Sigmoid colon (tissue), 7 donors: ENCODE data around the gene PPA2. TPM values are rescaled to one million over a fixed set of nuclear protein-coding genes. Genes with fewer than 3 reads are reported as not detected.

Source experiments
- DNase-seq: peaks from one replicate; pipeline ENCODE4 v3.0.0-alpha.2; 2019
- H3K27ac ChIP-seq, 4 donors: fragments of 200-600 bp; sonication (generic); one replicate each; pipeline ENCODE4 v1.5.1; 2016 to 2019; ENCODE audit warnings: mild to moderate bottlenecking in 1 of 4
- H3K27me3 ChIP-seq, 3 donors: fragments of 200-600 bp; sonication (generic); one replicate each; pipeline ENCODE4 v1.5.1; 2019; ENCODE audit warnings: mild to moderate bottlenecking in 1 of 3
- H3K36me3 ChIP-seq, 4 donors: fragments of 200-600 bp; sonication (generic); one replicate each; pipeline ENCODE4 v1.5.1; 2016 to 2019
- H3K4me1 ChIP-seq, 4 donors: fragments of 200-600 bp; sonication (generic); one replicate each; pipeline ENCODE4 v1.5.1; 2017 to 2019
- H3K4me3 ChIP-seq, 4 donors: fragments of 200-600 bp; sonication (generic); one replicate each; pipeline ENCODE4 v1.5.1; 2017 to 2019; ENCODE audit warnings: mild to moderate bottlenecking in 2 of 4, moderate library complexity in 1 of 4
- H3K9me3 ChIP-seq, 4 donors: fragments of 200-600 bp in 3 of 4; sonication (generic) in 3 of 4; one replicate each; pipeline versions ENCODE4 v1.5.1 to v1.6.1; 2013 to 2019
- CTCF ChIP-seq, 4 experiments: fragments of 450-650 bp in 3 of 4; fragments of 200-600 bp in 1 of 4; IDR thresholded peaks; one replicate each; pipeline ENCODE4 v1.5.1; 2016 to 2019; ENCODE audit warnings: antibody characterized with exemption in 4 of 4, mild to moderate bottlenecking in 3 of 4, moderate library complexity in 2 of 4
- EP300 ChIP-seq, 4 donors: sonication (generic); formaldehyde crosslinking; IDR thresholded peaks; one replicate each; pipeline ENCODE4 v1.6.1; 2017; ENCODE audit warnings: antibody characterized with exemption in 4 of 4
- POLR2A ChIP-seq, 2 donors: fragments of 450-650 bp; IDR thresholded peaks; one replicate each; pipeline ENCODE4 v1.6.1; 2016; ENCODE audit warnings: antibody characterized with exemption in 2 of 2, mild to moderate bottlenecking in 2 of 2, moderate library complexity in 2 of 2
- POLR2AphosphoS5 ChIP-seq, 4 donors: sonication (generic); formaldehyde crosslinking; IDR thresholded peaks; one replicate each; pipeline ENCODE4 v1.6.1; 2017; ENCODE audit warnings: antibody characterized with exemption in 4 of 4
- WGBS, 2 donors: extraction: QIAGEN DNeasy Blood & Tissue Kit; methylation state at CpG; one replicate each; pipeline ENCODE4 v1.1.7; 2013; 5-methylcytosine and 5-hydroxymethylcytosine counted together
- intact Hi-C: fragments of 100-400 bp; cut with DNase I; formaldehyde crosslinking; loops from one replicate; pipeline ENCODE4 v1.15.1; 2023
- polyA plus RNA-seq, 3 donors: library from polyadenylated mRNA; stranded (reverse); fragments of 200-250 nt; gene quantifications; one replicate each; pipeline ENCODE4 v1.2.3, GENCODE V29; 2013
- total RNA-seq, 4 donors: library from RNA; depleted of rRNA; stranded (reverse); fragments of >200 nt; gene quantifications; one replicate each; pipeline ENCODE4 v1.1.0, GENCODE V29; 2016
- donor health status: healthy with polysubstance abuse.
- donor health status: Bipolar disorder and iron deficiency.
- donor health status: healthy.

PPA2 gene
- total RNA-seq, result 100 to 1,000 TPM in 2 of 4 donors, 10 to 100 TPM in 2; 76.2 to 137 (median 111) TPM
- polyA plus RNA-seq, result 100 to 1,000 TPM in 2 of 3 donors, 10 to 100 TPM in 1; 95.1 to 178 (median 120) TPM

DNA sequence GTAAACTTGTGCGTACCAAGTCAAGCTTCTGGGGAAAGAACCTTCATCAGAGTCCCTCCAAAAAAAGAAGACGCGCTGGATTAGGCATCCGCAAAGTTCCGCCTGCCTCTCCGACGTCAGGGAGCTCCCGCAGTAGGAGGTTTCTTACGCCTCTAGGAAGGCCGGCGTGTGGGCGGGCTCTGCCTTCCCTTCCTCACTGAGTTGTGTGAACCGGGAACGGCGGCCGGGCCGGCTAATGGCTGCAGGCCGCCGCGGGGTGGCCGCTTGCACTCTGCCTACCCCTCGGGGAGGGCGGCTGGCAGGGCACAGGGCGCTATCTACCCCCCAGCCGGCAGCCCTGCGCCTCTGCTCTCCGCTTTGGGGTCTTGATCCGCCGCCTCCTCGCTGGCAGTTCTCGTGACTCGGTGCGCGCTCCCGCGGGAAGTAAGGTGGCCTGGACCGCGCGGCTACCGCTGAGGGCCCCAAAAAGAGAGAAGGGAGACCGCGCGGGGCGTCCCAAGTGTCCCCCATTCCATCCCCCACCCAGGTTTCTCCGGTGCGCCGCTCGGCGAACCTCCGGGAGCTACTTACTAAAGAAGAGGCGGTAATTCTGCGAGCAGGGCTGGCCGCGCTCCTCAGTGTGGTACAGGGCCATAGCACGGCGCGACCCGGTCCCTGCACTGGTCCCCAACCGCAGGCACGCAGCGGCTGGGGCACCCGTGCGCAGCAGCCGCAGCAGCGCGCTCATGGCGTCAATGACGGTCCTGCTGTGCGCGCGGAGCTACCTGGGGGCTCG is at the start of gene PPA2:
TSS of gene PPA2 (minus strand) at position 739 of the 775 bp plus-strand sequence. CDS start at position 727, 12 bp downstream.
- 0% methylated on average over 72 of the region's 72 CpGs for WGBS, 2 donors
- TF ChIP-seq CTCF (IDR thresholded peaks at IDR 0.05), result no peak
- peak; percentile 89 to 93 (median 92) for TF ChIP-seq POLR2AphosphoS5 (IDR thresholded peaks at IDR 0.05)
- peak; percentile 62 to 66 for TF ChIP-seq POLR2A (IDR thresholded peaks at IDR 0.05)
- TF ChIP-seq EP300 (IDR thresholded peaks at IDR 0.05), result no peak
- Histone ChIP-seq H3K27ac (peak within 1 kb of the TSS; percentile 96 to 100 (median 99)), H3K27me3 (no peaks in the 10 kb centered on the region), H3K9me3 (no peaks in the 10 kb centered on the region), H3K4me3 (peak within 1 kb of the TSS; percentile 73 to 99 (median 88)), H3K4me1 (peaks cover 0 to 33% (median 24%) of the 10 kb centered on the region in 4 donors), H3K36me3 (no peaks in the 10 kb centered on the region)
- DNase-seq, result peak; percentile 94
- intact Hi-C loops, result loop anchor here (1.0 to 5.0 kb wide), 2 partner anchors 234 to 327 kb away; partner anchors contain the start of genes GSTCD, INTS12 and TET2

DNA sequence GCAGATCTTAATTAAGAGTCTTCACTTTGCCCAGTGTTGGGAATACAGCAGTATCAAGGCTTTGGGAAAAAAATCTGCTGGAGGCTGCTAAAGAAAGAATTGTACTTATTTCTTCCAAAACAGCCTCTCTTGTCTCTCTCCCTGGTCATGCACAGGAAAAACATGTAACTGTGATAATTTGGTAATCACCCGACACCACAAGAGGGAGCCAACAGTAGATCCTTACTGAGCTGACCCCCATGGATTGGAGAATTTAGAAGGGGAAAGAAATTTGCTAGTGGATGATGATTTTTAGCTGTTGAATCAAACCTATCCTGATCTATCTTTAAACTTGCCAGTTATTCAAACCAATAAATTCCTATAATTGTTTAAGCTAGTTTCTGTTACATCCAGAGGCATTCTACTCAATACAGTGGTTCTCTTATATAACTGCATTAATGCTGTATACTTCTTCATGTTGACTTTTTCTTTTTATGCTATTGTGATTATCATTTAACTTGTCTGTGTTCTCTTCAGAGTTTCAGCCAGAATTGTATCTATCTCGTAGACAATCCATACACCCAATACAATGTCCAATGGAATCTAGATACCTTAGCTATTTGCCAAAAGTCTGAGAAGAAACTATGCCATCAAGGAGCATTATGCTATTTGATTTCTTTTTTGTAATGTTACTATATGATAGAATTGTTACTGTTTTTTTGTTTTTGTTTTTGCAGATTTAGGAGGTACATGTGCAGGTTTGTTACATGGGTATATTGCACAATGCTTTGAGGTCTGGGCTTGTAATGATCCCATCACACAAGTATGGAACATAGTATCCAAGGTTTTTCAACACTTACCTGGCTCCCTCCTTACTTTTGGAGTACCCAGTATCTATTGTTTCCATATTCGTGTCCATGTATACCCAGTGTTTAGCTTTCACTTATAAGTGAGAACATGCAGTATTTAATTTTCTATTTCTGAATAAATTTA is 47.2 kb upstream of the PPA2 start:
- DNase-seq, result no peak
- intact Hi-C loops, result loop anchor here (5.0 to 10.0 kb wide), 2 partner anchors 144 to 196 kb away; no protein-coding TSS in a partner anchor
- Histone ChIP-seq H3K9me3 (no peaks in the 10 kb centered on the region), H3K4me1 (no peaks in the 10 kb centered on the region), H3K36me3 (no peaks in the 10 kb centered on the region), H3K27ac (no peak overlapping the region), H3K27me3 (no peaks in the 10 kb centered on the region), H3K4me3 (no peak overlapping the region)
- 19 to 28% methylated on average over 3 of the region's 3 CpGs for WGBS, 2 donors
- TF ChIP-seq CTCF (IDR thresholded peaks at IDR 0.05) (peak; percentile 22 to 54 (median 49)), POLR2A (IDR thresholded peaks at IDR 0.05) (no peak)

DNA sequence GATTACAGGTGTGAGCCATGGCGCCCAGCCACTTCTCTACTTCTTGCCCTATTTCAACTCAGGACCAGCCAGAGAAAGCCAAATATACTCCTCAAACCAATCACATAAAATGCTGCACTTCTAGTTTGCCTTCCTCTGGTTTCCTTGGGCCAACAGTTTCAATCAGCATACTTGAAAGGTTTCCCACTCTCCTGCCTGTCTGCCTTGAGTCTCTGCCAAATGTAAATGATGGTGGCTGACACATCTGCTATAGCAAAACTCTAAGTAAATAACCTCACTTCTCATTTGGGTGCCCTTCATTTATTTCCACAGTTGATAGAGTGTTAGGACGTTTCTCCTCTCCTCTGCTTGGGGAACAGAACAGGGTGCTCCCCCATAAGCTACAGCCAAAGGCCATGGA is 36.4 kb upstream of the PPA2 start:
- Histone ChIP-seq H3K4me1 (no peaks in the 10 kb centered on the region), H3K27ac (no peak overlapping the region), H3K27me3 (no peaks in the 10 kb centered on the region), H3K4me3 (no peak overlapping the region), H3K9me3 (no peaks in the 10 kb centered on the region), H3K36me3 (no peaks in the 10 kb centered on the region)
- no peak for TF ChIP-seq CTCF (IDR thresholded peaks at IDR 0.05)
- no peak for TF ChIP-seq EP300 (IDR thresholded peaks at IDR 0.05)
- no peak for TF ChIP-seq POLR2A (IDR thresholded peaks at IDR 0.05)
- TF ChIP-seq POLR2AphosphoS5 (IDR thresholded peaks at IDR 0.05), result no peak
- no peak for DNase-seq
- intact Hi-C loops, result no loop called here
- WGBS, 2 donors, result 56 to 73% methylated on average over 2 of the region's 2 CpGs

GRCh38 chr4:105509714-105510113 is 35.9 kb upstream of the PPA2 start:
- DNase-seq, result no peak
- no peaks in the 10 kb centered on the region for H3K36me3 ChIP-seq
- WGBS, 2 donors, result 57 to 68% methylated on average over 1 of the region's 1 CpG
- H3K9me3 ChIP-seq, result no peaks in the 10 kb centered on the region
- no peak for TF ChIP-seq POLR2AphosphoS5 (IDR thresholded peaks at IDR 0.05)
- no peak for TF ChIP-seq POLR2A (IDR thresholded peaks at IDR 0.05)
- no peak for TF ChIP-seq EP300 (IDR thresholded peaks at IDR 0.05)
- no peak for TF ChIP-seq CTCF (IDR thresholded peaks at IDR 0.05)
- H3K4me3 ChIP-seq, result no peak overlapping the region
- H3K4me1 ChIP-seq, result no peaks in the 10 kb centered on the region
- H3K27ac ChIP-seq, result no peak overlapping the region
- H3K27me3 ChIP-seq, result no peaks in the 10 kb centered on the region
- intact Hi-C loops, result no loop called here
